OCI-LY3 (cell line): ENCODE measurements around the gene NTHL1.

Experiments used
- H2AFZ ChIP-seq: fragments of 200-600, 300-600 bp; shearing (Covaris generic); 2 replicates; pipeline ENCODE4 v1.6.0; 2014; ENCODE audit warnings: antibody characterized with exemption, low read depth, low read length
- H3K27ac ChIP-seq: fragments of 200-600, 300-600 bp; sonication (generic); 2 replicates; pipeline ENCODE4 v1.5.1; 2014; ENCODE audit warnings: mild to moderate bottlenecking, low read length, moderate library complexity, mixed read lengths
- H3K27me3 ChIP-seq: fragments of 200-600, 300-600 bp; sonication (generic); 2 replicates; pipeline ENCODE4 v1.6.1; 2014; ENCODE audit warnings: low read depth, low read length, mixed read lengths
- H3K36me3 ChIP-seq: fragments of 200-600, 300-600 bp; sonication (generic); replicated peaks from 2 replicates; pipeline ENCODE3; 2014; ENCODE audit warnings: low read depth, low read length, mixed read lengths
- H3K4me1 ChIP-seq: fragments of 300-600, 200-600 bp; sonication (generic); 2 replicates; pipeline ENCODE4 v1.6.1; 2014; ENCODE audit warnings: low read length, mixed read lengths
- H3K4me2 ChIP-seq: fragments of 200-600, 300-600 bp; sonication (generic); 2 replicates; pipeline ENCODE4 v1.6.1; 2014; ENCODE audit warnings: low read length, mixed read lengths
- H3K4me3 ChIP-seq: fragments of 300-600, 200-600 bp; sonication (generic); 2 replicates; pipeline ENCODE4 v1.5.1; 2014; ENCODE audit warnings: antibody characterized with exemption, mild to moderate bottlenecking, low read length, moderate library complexity
- H3K79me2 ChIP-seq: fragments of 300-600, 200-600 bp; shearing (Covaris generic); 2 replicates; pipeline ENCODE4 v1.6.1; 2014; ENCODE audit warnings: mild to moderate bottlenecking, low read length, mixed read lengths
- H3K9ac ChIP-seq: fragments of 300-600, 200-600 bp; shearing (Covaris generic); 2 replicates; pipeline ENCODE4 v1.6.0; 2014; ENCODE audit warnings: mild to moderate bottlenecking, low read length, moderate library complexity
- H3K9me3 ChIP-seq: fragments of 200-600, 300-600 bp; shearing (Covaris generic); 2 replicates; pipeline ENCODE4 v1.6.1; 2014; ENCODE audit warnings: low read length, mixed read lengths; ENCODE audit not compliant: insufficient read depth
- H4K20me1 ChIP-seq: fragments of 200-600, 300-600 bp; sonication (generic); 2 replicates; pipeline ENCODE4 v1.6.1; 2016; ENCODE audit warnings: low read length, mixed read lengths; ENCODE audit not compliant: insufficient read depth
- EZH2phosphoT487 ChIP-seq: fragments of 200-600 bp; shearing (Covaris generic); IDR thresholded peaks from 2 replicates; pipeline ENCODE4 v1.6.1; 2018; ENCODE audit warnings: antibody characterized with exemption, mixed run types, low read depth
- TF ChIP-seq, protein P1 (sequence below): fragments of 200-600, 300-600 bp; sonication (generic); IDR thresholded peaks from 2 replicates; pipeline ENCODE4 v1.5.1; 2014; ENCODE audit warnings: antibody characterized with exemption, low read length, low read depth

The NTHL1 gene

DNA sequence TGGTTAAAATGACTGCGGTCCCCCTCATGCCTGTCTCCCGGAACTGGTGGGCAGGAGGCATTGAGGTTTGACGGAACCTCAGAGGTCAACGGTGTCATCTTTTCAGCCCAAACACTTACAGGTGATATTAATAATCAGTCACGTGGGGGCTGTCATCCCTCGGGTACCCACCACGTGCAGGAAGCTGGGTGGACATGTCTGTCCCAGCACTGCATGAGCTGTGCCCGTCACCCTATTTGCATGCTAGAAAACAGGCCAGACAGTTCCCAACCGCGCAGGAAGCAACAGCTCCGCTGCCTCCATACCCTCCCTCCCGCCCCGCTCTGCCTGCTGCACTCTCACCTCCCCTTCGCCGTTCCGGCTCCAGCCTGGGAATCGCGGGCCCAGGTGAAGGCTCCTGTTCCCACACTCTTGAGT, 56.5 kb downstream of the NTHL1 start:
- no peaks in the 10 kb centered on the region for H3K79me2 ChIP-seq
- 0 out of 2 replicates have a peak, but pooled peaks cover 4% of the 10 kb centered on the region for H3K4me1 ChIP-seq
- TF ChIP-seq, protein P1, sequence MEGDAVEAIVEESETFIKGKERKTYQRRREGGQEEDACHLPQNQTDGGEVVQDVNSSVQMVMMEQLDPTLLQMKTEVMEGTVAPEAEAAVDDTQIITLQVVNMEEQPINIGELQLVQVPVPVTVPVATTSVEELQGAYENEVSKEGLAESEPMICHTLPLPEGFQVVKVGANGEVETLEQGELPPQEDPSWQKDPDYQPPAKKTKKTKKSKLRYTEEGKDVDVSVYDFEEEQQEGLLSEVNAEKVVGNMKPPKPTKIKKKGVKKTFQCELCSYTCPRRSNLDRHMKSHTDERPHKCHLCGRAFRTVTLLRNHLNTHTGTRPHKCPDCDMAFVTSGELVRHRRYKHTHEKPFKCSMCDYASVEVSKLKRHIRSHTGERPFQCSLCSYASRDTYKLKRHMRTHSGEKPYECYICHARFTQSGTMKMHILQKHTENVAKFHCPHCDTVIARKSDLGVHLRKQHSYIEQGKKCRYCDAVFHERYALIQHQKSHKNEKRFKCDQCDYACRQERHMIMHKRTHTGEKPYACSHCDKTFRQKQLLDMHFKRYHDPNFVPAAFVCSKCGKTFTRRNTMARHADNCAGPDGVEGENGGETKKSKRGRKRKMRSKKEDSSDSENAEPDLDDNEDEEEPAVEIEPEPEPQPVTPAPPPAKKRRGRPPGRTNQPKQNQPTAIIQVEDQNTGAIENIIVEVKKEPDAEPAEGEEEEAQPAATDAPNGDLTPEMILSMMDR, result no peak
- no peak for TF ChIP-seq EZH2phosphoT487
- H3K9me3 ChIP-seq, result no peaks in the 10 kb centered on the region
- H3K27me3 ChIP-seq, result no peaks in the 10 kb centered on the region
- H3K9ac ChIP-seq, result no peak overlapping the region
- no peak overlapping the region for H3K4me3 ChIP-seq
- no peak overlapping the region for H3K27ac ChIP-seq
- H3K4me2 ChIP-seq, result peak overlapping the region; percentile 66; the same call in 1 of the 2 replicates
- no peaks in the 10 kb centered on the region for H4K20me1 ChIP-seq
- no peak overlapping the region for H2AFZ ChIP-seq
- H3K36me3 ChIP-seq, result peaks cover 8% of the 10 kb centered on the region

DNA sequence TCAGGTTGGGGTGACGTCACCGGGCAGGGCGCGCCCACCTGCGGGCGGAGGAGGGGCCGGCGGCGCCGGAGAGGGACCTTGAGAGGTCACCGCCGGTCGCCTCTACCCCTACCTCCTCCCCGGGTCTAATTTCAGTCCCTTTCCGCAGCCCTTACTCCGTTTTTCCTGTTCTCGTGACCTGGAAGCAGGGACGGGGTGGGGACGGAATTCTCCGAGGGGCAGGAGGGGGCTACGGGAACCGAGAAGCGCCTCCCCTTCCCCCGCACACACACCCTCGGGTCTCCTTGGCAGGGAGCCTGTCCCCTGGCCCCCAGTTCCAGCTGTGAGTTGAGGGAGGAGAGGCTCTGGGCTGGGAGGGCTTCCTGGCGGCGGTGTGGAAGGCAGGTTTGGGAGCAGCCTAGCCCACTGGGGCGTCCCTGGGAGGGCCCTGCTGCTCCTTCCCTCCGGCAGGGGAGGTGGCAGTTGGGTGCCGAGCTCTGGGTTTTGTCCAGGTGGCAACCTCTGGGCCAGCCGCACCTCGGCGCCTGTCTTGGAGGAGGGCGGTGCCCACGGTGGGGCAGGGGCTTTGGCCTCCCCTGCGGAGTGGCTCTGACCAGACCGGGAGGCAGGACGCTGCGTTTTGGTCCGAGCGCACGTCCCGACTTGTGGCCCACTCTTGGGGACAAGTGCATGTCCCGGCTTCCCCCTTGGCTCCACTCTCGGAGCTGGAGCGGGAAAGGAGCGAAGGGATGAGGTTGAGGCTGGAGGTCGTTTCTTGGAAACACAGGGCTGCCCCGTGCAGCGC, 57.1 kb downstream of the NTHL1 start:
- H3K4me3 ChIP-seq, result peak overlapping the region; percentile 77
- peak overlapping the region; percentile 9; the same call in 1 of the 2 replicates for H3K9ac ChIP-seq
- peaks cover 4% of the 10 kb centered on the region for H3K79me2 ChIP-seq
- no peaks in the 10 kb centered on the region for H3K9me3 ChIP-seq
- H3K36me3 ChIP-seq, result peaks cover 14% of the 10 kb centered on the region
- no peaks in the 10 kb centered on the region for H4K20me1 ChIP-seq
- no peak overlapping the region for H3K27ac ChIP-seq
- TF ChIP-seq EZH2phosphoT487, result no peak
- TF ChIP-seq, protein P1, result no peak
- H2AFZ ChIP-seq, result no peak overlapping the region
- no peaks in the 10 kb centered on the region for H3K27me3 ChIP-seq
- peak overlapping the region; percentile 66 for H3K4me2 ChIP-seq
- peaks cover 8% of the 10 kb centered on the region for H3K4me1 ChIP-seq

DNA sequence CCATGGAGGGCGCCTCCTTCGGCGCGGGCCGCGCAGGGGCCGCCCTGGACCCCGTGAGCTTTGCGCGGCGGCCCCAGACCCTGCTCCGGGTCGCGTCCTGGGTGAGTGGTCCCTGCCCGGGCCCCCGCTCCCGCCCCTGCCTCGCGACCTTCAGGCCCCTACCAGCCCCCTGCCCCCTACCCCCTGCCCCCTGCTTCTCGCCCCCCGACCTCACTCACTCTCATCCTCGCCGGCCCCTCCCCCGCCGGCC, 57.6 kb downstream of the NTHL1 start:
- Histone ChIP-seq H3K36me3 (peaks cover 14% of the 10 kb centered on the region), H3K4me2 (peak overlapping the region; percentile 66), H3K27me3 (no peaks in the 10 kb centered on the region), H3K9me3 (no peaks in the 10 kb centered on the region), H3K27ac (no peak overlapping the region), H3K4me3 (peak overlapping the region; percentile 77), H3K79me2 (peaks cover 9% of the 10 kb centered on the region), H2AFZ (no peak overlapping the region), H3K4me1 (peaks cover 13% of the 10 kb centered on the region), H3K9ac (no peak overlapping the region; the same call in 1 of the 2 replicates), H4K20me1 (no peaks in the 10 kb centered on the region)
- no peak for TF ChIP-seq EZH2phosphoT487
- TF ChIP-seq, protein P1, result no peak
